Femur (tissue), 1 donor: ENCODE measurements around the gene SHH.

ENCODE experiments used
- DNase-seq: peaks from one replicate; pipeline ENCODE4 v3.0.0-alpha.2; 2017

SHH gene

GRCh38 chr7:155762036-155762435 is 50.2 kb downstream of the SHH start:
- no peak for DNase-seq

- DNase-seq: no peak
Observed at GRCh38 chr7:155761162-155761561, 51.1 kb downstream of the SHH start.

- no peak for DNase-seq
Observed at GRCh38 chr7:155759740-155760430, 52.4 kb downstream of the SHH start.

- DNase-seq: no peak
Observed at GRCh38 chr7:155758348-155758747, 53.9 kb downstream of the SHH start.

- DNase-seq: no peak
Observed at GRCh38 chr7:155756322-155756721, 55.9 kb downstream of the SHH start.

GRCh38 chr7:155755026-155755425 is 57.2 kb downstream of the SHH start:
- no peak for DNase-seq

GRCh38 chr7:155754165-155754564 is 58.1 kb downstream of the SHH start:
- DNase-seq: no peak

GRCh38 chr7:155753446-155753965 is 58.8 kb downstream of the SHH start:
- DNase-seq: no peak

- DNase-seq: no peak
Observed at GRCh38 chr7:155752756-155753445, 59.4 kb downstream of the SHH start.

GRCh38 chr7:155751409-155751808 is 60.9 kb downstream of the SHH start:
- no peak for DNase-seq

- DNase-seq: no peak
Observed at GRCh38 chr7:155750255-155751125, 61.8 kb downstream of the SHH start.
